ENCODE results near the gene WSCD1. TPM values are rescaled to one million over a fixed set of nuclear protein-coding genes. Genes with fewer than 3 reads are reported as not detected.

Gene WSCD1
- total and polyA plus RNA-seq, 2 donors (not counting 1 experiment from before 2014, with no cell fraction given): not detected

DNA sequence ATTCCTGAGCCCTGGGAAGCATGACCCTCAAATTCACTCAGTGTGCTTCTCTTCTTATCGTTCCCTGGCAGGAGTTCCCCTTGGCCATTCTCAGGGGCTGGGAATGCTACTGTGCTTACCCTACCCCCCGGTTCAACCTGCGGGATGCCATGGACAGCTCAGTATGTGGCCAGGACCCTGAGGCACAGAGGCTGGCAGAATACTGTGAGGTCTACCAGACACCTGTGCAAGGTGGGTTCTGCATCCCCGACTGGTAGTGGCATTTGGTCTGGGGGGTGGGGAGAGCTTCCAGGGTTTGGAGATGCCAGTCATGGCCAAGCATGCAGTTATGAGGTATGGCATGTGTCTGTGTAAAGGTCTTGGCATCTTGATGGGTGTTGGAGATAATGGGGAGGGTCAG lies 39.4 kb downstream of the WSCD1 start:
- POLR2A ChIA-PET: no interaction called here
- Histone ChIP-seq H3K4me3 (ENCODE audit: control extremely low read depth in 1 of 5, extremely low read depth in 1 of 5, insufficient read depth in 1 of 5, low read depth in 2 of 5, low read length in 4 of 5) (no peak overlapping the region), H3K9ac (ENCODE audit: low read length) (no peak overlapping the region), H4K20me1 (ENCODE audit: control insufficient read depth, insufficient read depth, low read length, poor library complexity, severe bottlenecking) (no peaks in the 10 kb centered on the region), H3K4me1 (ENCODE audit: control insufficient read depth in 2 of 2, insufficient read depth in 2 of 2, low read length in 2 of 2) (no peaks in the 10 kb centered on the region), H3K27me3 (replicated peaks in 1 of 4; ENCODE audit: control extremely low read depth in 1 of 4, control insufficient read depth in 3 of 4, insufficient read depth in 4 of 4, low read length in 3 of 4) (no peaks in the 10 kb centered on the region), H3K36me3 (replicated peaks in 1 of 2; ENCODE audit: control extremely low read depth in 1 of 2, control insufficient read depth in 1 of 2, extremely low read depth in 1 of 2, insufficient read depth in 2 of 2, low read length in 1 of 2) (no peaks in the 10 kb centered on the region), H3K79me2 (ENCODE audit: control insufficient read depth, insufficient read depth, low read length) (no peaks in the 10 kb centered on the region), H3K4me2 (replicated peaks; ENCODE audit: low read depth, low read length, poor library complexity, severe bottlenecking) (no peak overlapping the region), H2AFZ (ENCODE audit: insufficient read depth, low read depth, low read length, poor library complexity, severe bottlenecking) (no peak overlapping the region), H3K9me3 (ENCODE audit: control extremely low read depth in 1 of 3, control insufficient read depth in 2 of 3, insufficient read depth in 1 of 3, low read length in 2 of 3) (peaks cover 0 to 3% (median 0%) of the 10 kb centered on the region in 3 donors), H3K27ac (ENCODE audit: low read length in 2 of 2) (no peak overlapping the region)
- TF ChIP-seq, protein P1, sequence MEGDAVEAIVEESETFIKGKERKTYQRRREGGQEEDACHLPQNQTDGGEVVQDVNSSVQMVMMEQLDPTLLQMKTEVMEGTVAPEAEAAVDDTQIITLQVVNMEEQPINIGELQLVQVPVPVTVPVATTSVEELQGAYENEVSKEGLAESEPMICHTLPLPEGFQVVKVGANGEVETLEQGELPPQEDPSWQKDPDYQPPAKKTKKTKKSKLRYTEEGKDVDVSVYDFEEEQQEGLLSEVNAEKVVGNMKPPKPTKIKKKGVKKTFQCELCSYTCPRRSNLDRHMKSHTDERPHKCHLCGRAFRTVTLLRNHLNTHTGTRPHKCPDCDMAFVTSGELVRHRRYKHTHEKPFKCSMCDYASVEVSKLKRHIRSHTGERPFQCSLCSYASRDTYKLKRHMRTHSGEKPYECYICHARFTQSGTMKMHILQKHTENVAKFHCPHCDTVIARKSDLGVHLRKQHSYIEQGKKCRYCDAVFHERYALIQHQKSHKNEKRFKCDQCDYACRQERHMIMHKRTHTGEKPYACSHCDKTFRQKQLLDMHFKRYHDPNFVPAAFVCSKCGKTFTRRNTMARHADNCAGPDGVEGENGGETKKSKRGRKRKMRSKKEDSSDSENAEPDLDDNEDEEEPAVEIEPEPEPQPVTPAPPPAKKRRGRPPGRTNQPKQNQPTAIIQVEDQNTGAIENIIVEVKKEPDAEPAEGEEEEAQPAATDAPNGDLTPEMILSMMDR (IDR thresholded peaks at IDR 0.05): no peak
- no peak for TF ChIP-seq EZH2 (IDR thresholded peaks at IDR 0.05; ENCODE audit: borderline replicate concordance, insufficient read depth, low read depth, low read length, poor library complexity, severe bottlenecking)
- H3K27ac Mint-ChIP-seq: no peak overlapping the region
- H3K9me3 Mint-ChIP-seq (ENCODE audit: insufficient read depth): peaks cover 4% of the 10 kb centered on the region
- H3K4me1 Mint-ChIP-seq: no peaks in the 10 kb centered on the region
- no peak overlapping the region for H3K4me3 Mint-ChIP-seq
- DNase-seq (no peak), ATAC-seq (ENCODE audit: low read depth) (no peak)
- H3K27me3 Mint-ChIP-seq: peaks cover 19% of the 10 kb centered on the region
- CTCF ChIA-PET: no interaction called here
- 90% methylated on average over 4 of the region's 4 CpGs for WGBS (ENCODE audit: insufficient coverage)
- intact Hi-C loops (cut with micrococcal nuclease): no loop called here

DNA sequence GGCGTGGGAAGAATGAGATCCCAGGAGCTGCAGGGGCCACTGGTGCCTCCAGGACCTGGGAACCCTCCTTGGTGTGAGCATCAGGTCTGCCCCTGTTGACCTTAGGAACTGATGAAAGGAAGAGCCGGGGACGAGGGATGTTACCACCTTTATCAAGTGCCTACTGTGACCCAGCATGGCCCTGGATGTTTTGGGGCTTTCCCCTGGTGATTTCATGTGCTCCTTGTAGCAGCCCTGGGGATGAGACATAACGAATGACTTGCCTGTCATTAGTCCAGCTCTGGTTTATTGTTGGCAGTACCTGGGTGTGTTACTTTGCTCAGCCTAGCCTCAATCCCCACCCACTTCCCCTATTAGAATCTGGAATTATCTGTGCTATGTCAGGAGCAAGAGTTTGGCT lies 39.9 kb downstream of the WSCD1 start:
- H3K4me3 ChIP-seq (ENCODE audit: control extremely low read depth in 1 of 5, extremely low read depth in 1 of 5, insufficient read depth in 1 of 5, low read depth in 2 of 5, low read length in 4 of 5): no peak overlapping the region
- H3K4me2 ChIP-seq (replicated peaks; ENCODE audit: low read depth, low read length, poor library complexity, severe bottlenecking): no peak overlapping the region
- Mint-ChIP-seq H3K9me3 (ENCODE audit: insufficient read depth) (peaks cover 4% of the 10 kb centered on the region), H3K27me3 (peaks cover 19% of the 10 kb centered on the region), H3K27ac (no peak overlapping the region), H3K4me1 (no peaks in the 10 kb centered on the region), H3K4me3 (no peak overlapping the region)
- no peak overlapping the region for H3K27ac ChIP-seq (ENCODE audit: low read length in 2 of 2)
- H3K27me3 ChIP-seq (replicated peaks in 1 of 4; ENCODE audit: control extremely low read depth in 1 of 4, control insufficient read depth in 3 of 4, insufficient read depth in 4 of 4, low read length in 3 of 4): no peaks in the 10 kb centered on the region
- intact Hi-C loops (cut with micrococcal nuclease): no loop called here
- TF ChIP-seq, protein P1 (IDR thresholded peaks at IDR 0.05): no peak
- no peak for TF ChIP-seq EZH2 (IDR thresholded peaks at IDR 0.05; ENCODE audit: borderline replicate concordance, insufficient read depth, low read depth, low read length, poor library complexity, severe bottlenecking)
- H3K9me3 ChIP-seq (ENCODE audit: control extremely low read depth in 1 of 3, control insufficient read depth in 2 of 3, insufficient read depth in 1 of 3, low read length in 2 of 3): peaks cover 0 to 3% (median 0%) of the 10 kb centered on the region in 3 donors
- no peak overlapping the region for H2AFZ ChIP-seq (ENCODE audit: insufficient read depth, low read depth, low read length, poor library complexity, severe bottlenecking)
- POLR2A ChIA-PET: no interaction called here
- 93% methylated on average over 3 of the region's 4 CpGs for WGBS (ENCODE audit: insufficient coverage)
- H3K4me1 ChIP-seq (ENCODE audit: control insufficient read depth in 2 of 2, insufficient read depth in 2 of 2, low read length in 2 of 2): no peaks in the 10 kb centered on the region
- no peaks in the 10 kb centered on the region for H4K20me1 ChIP-seq (ENCODE audit: control insufficient read depth, insufficient read depth, low read length, poor library complexity, severe bottlenecking)
- ATAC-seq (ENCODE audit: low read depth): no peak
- H3K36me3 ChIP-seq (replicated peaks in 1 of 2; ENCODE audit: control extremely low read depth in 1 of 2, control insufficient read depth in 1 of 2, extremely low read depth in 1 of 2, insufficient read depth in 2 of 2, low read length in 1 of 2): no peaks in the 10 kb centered on the region
- DNase-seq: no peak
- no peak overlapping the region for H3K9ac ChIP-seq (ENCODE audit: low read length)
- no peaks in the 10 kb centered on the region for H3K79me2 ChIP-seq (ENCODE audit: control insufficient read depth, insufficient read depth, low read length)
- CTCF ChIA-PET: no interaction called here
